Measurements from ENCODE around the gene RNF182.

- no peak for TF ChIP-seq REST (IDR thresholded peaks at IDR 0.05; ENCODE audit: low read depth)
- no peak for TF ChIP-seq YY1 (IDR thresholded peaks at IDR 0.05; ENCODE audit: low read depth)
- no peak for TF ChIP-seq EP300 (IDR thresholded peaks at IDR 0.05; ENCODE audit: borderline replicate concordance)
- TF ChIP-seq USF1 (IDR thresholded peaks at IDR 0.05), result no peak
- TF ChIP-seq TCF12 (IDR thresholded peaks at IDR 0.05; ENCODE audit: low read depth), result no peak
- TF ChIP-seq RAD21 (IDR thresholded peaks at IDR 0.05; ENCODE audit: low read depth), result no peak
- no peak for TF ChIP-seq TAF1 (IDR thresholded peaks at IDR 0.05; ENCODE audit: low read depth)
- TF ChIP-seq NFIC (IDR thresholded peaks at IDR 0.05), result no peak
- no peak for TF ChIP-seq MAX (IDR thresholded peaks at IDR 0.05)
- no peak for TF ChIP-seq CEBPB (IDR thresholded peaks at IDR 0.05)
- no peak for TF ChIP-seq TEAD4 (IDR thresholded peaks at IDR 0.05)
- TF ChIP-seq ZBTB7A (IDR thresholded peaks at IDR 0.05; ENCODE audit: low read depth), result no peak
- TF ChIP-seq CREB1 (IDR thresholded peaks at IDR 0.05; ENCODE audit: low read depth), result no peak
These were observed 37.8 kb upstream of the RNF182 start for GRCh38 chr6:13886949-13887348.
